K562 (cell line): Measurements from ENCODE around the gene HK2. TPM values are rescaled to one million over a fixed set of nuclear protein-coding genes. Genes with fewer than 3 reads are reported as not detected.

Experiments used
- KDM1A ChIP-seq, 2 experiments: fragments of 450-650 bp; IDR thresholded peaks; 2 replicates each; pipeline ENCODE4 v1.6.1; 2016; ENCODE audit warnings: mild to moderate bottlenecking in 2 of 2
- MYC ChIP-seq, 2 experiments: fragments of 250-450 bp in 1 of 2; sonication (Bioruptor Pico) in 1 of 2; IDR thresholded peaks; 2 replicates each; pipeline versions ENCODE4 v1.5.1 to v1.6.1; 2012 to 2021; ENCODE audit warnings: low read depth in 2 of 2, borderline replicate concordance in 1 of 2, improper control_type of control experiment in 1 of 2, low read length in 1 of 2, mild to moderate bottlenecking in 1 of 2, moderate library complexity in 1 of 2
- NRF1 ChIP-seq, 2 experiments: fragments of 450-650 bp; IDR thresholded peaks in 1 of 2; conservative IDR thresholded peaks in 1 of 2; 2 replicates each; pipeline ENCODE4 v1.6.1; 2014; ENCODE audit warnings: mild to moderate bottlenecking in 2 of 2
- RB1 ChIP-seq: fragments of 450-650 bp; IDR thresholded peaks from 2 replicates; pipeline ENCODE4 v1.6.1; 2017; ENCODE audit warnings: low read depth, mild to moderate bottlenecking
- RBFOX2 ChIP-seq: fragments of 200-400 bp; formaldehyde crosslinking; IDR thresholded peaks from 2 replicates; pipeline ENCODE4 v1.6.1; 2017; ENCODE audit warnings: low read depth, mild to moderate bottlenecking, low read length, moderate library complexity
- SAFB ChIP-seq: fragments of 200-400 bp; formaldehyde crosslinking; IDR thresholded peaks from 2 replicates; pipeline ENCODE4 v1.6.1; 2017; ENCODE audit warnings: low read depth, low read length, borderline replicate concordance
- SLC30A9 ChIP-seq: fragments of 250-450 bp; sonication (Bioruptor Pico); IDR thresholded peaks from 2 replicates; pipeline ENCODE4 v1.8.0; 2022; ENCODE audit warnings: mild to moderate bottlenecking, moderate library complexity
- TAF1 ChIP-seq: IDR thresholded peaks from 2 replicates; pipeline ENCODE4 v1.6.1; 2011; ENCODE audit warnings: mild to moderate bottlenecking, low read length, moderate library complexity; ENCODE audit not compliant: insufficient read depth, control insufficient read depth, severe bottlenecking; ENCODE audit errors: extremely low read depth
- ZFP30 ChIP-seq: fragments of 250-450 bp; sonication (Bioruptor Pico); IDR thresholded peaks from 2 replicates; pipeline ENCODE4 v1.8.0; 2022; ENCODE audit warnings: moderate library complexity, mild to moderate bottlenecking, inconsistent platforms, borderline replicate concordance
- polyA plus RNA-seq, 8 experiments: library from polyadenylated mRNA; depleted of rRNA in 4 of 8; stranded (reverse) in 5 of 8; unstranded in 3 of 8; fragments of >200 nt; fragmentation: Nextera tagmentation in 2 of 8; fragmentation: Illumina TruSeq in 1 of 8; extraction: Ambion mirVana in 2 of 8; extraction: Trizol in 1 of 8; gene quantifications; 2 replicates each; pipeline versions ENCODE4 v1.2.1 to v1.2.3, GENCODE V29; 2011 to 2014; ENCODE audit warnings: inconsistent platforms in 1 of 8, missing spikeins in 1 of 8
- total RNA-seq, 7 experiments: library from RNA; depleted of rRNA in 6 of 7; stranded (reverse); fragments of >200 nt in 6 of 7; fragmentation: Illumina TruSeq in 2 of 7; extraction: Trizol in 2 of 7; gene quantifications; 2 replicates each; pipeline versions ENCODE4 v1.2.1 to v1.2.3, GENCODE V29; 2011 to 2021; ENCODE audit warnings: low replicate concordance in 1 of 7
- TF ChIP-seq, protein P1 (sequence below): sonication (generic); formaldehyde crosslinking; IDR thresholded peaks from 2 replicates; pipeline ENCODE4 v1.8.0; 2023; ENCODE audit warnings: missing genetic modification reagents, mild to moderate bottlenecking, borderline replicate concordance
- TF ChIP-seq, protein P2 (sequence below): fragments of 250-450 bp; sonication (Bioruptor Pico); IDR thresholded peaks from 2 replicates; pipeline ENCODE4 v1.8.0; 2022; ENCODE audit warnings: inconsistent platforms, mild to moderate bottlenecking, moderate library complexity, borderline replicate concordance
- TF ChIP-seq, protein P3 (sequence below): IDR thresholded peaks from 3 replicates; pipeline ENCODE4 v1.6.1; 2011; ENCODE audit warnings: borderline replicate concordance, mild to moderate bottlenecking; ENCODE audit not compliant: insufficient read length, insufficient read depth
- TF ChIP-seq, protein P4 (sequence below): sonication (generic); formaldehyde crosslinking; IDR thresholded peaks from 2 replicates; pipeline ENCODE4 v1.8.1; 2023; ENCODE audit warnings: mild to moderate bottlenecking, missing genetic modification reagents, moderate library complexity
- TF ChIP-seq, protein P5 (sequence below): fragments of 450-650 bp; IDR thresholded peaks from 2 replicates; pipeline ENCODE4 v1.6.1; 2016

Gene HK2
- total and polyA plus RNA-seq, 9 of the 15 experiments (the other 6 are each of a cell fraction or from before 2014, with no cell fraction given): 4.7 to 56.0 (median 19.9) TPM

DNA sequence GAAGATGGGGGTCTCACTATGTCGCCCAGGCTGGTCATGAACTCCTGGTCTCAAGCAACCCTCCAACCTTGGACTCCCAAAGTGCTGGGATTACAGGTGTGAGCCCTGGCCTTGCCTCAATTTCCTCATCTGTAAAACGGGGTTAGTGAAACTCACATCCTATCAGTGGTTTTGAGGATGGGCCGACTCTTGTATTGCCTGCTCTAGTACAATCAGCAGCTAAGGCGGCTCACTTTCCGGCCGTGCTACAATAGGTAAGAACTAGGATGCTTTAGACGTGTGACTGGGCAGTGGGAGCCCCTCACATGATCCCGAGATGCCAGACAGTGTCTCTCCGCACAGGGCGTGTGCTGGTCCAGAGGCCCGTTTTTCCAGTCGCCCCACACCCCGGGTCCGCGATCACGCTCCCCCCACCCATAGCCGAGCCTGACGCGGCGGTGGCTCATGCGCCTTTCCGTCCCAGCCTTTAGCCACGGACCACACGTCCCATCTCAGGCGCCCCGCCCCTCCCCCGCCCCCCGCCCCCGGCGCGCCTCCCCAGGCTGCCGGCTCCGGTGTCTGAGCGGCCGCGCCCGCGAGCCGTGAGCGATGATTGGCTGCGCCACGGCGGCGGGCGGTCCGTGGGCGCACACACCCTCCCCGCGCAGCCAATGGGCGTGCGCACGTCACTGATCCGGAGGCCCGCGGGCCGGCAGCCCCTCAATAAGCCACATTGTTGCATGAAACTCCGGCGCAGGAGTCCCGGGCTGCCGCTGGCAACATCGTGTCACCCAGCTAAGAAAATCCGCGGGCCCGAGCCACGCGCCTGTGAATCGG, at the start of gene HK2 (continued):
- TF ChIP-seq, protein P1, sequence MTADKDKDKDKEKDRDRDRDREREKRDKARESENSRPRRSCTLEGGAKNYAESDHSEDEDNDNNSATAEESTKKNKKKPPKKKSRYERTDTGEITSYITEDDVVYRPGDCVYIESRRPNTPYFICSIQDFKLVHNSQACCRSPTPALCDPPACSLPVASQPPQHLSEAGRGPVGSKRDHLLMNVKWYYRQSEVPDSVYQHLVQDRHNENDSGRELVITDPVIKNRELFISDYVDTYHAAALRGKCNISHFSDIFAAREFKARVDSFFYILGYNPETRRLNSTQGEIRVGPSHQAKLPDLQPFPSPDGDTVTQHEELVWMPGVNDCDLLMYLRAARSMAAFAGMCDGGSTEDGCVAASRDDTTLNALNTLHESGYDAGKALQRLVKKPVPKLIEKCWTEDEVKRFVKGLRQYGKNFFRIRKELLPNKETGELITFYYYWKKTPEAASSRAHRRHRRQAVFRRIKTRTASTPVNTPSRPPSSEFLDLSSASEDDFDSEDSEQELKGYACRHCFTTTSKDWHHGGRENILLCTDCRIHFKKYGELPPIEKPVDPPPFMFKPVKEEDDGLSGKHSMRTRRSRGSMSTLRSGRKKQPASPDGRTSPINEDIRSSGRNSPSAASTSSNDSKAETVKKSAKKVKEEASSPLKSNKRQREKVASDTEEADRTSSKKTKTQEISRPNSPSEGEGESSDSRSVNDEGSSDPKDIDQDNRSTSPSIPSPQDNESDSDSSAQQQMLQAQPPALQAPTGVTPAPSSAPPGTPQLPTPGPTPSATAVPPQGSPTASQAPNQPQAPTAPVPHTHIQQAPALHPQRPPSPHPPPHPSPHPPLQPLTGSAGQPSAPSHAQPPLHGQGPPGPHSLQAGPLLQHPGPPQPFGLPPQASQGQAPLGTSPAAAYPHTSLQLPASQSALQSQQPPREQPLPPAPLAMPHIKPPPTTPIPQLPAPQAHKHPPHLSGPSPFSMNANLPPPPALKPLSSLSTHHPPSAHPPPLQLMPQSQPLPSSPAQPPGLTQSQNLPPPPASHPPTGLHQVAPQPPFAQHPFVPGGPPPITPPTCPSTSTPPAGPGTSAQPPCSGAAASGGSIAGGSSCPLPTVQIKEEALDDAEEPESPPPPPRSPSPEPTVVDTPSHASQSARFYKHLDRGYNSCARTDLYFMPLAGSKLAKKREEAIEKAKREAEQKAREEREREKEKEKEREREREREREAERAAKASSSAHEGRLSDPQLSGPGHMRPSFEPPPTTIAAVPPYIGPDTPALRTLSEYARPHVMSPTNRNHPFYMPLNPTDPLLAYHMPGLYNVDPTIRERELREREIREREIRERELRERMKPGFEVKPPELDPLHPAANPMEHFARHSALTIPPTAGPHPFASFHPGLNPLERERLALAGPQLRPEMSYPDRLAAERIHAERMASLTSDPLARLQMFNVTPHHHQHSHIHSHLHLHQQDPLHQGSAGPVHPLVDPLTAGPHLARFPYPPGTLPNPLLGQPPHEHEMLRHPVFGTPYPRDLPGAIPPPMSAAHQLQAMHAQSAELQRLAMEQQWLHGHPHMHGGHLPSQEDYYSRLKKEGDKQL (CRISPR knock-in tag): no peak
- 0 out of 2 replicates have a peak, but pooled peaks have one; percentile 21 for TF ChIP-seq MYC (IDR thresholded peaks at IDR 0.05; ENCODE audit: low read depth, low read length)
- no peak for TF ChIP-seq MYC (CRISPR knock-in tag; IDR thresholded peaks at IDR 0.05; ENCODE audit: borderline replicate concordance, low read depth)
- TF ChIP-seq SAFB: 0 out of 2 replicates have a peak, but pooled peaks have one; percentile 56
- TF ChIP-seq, protein P2, sequence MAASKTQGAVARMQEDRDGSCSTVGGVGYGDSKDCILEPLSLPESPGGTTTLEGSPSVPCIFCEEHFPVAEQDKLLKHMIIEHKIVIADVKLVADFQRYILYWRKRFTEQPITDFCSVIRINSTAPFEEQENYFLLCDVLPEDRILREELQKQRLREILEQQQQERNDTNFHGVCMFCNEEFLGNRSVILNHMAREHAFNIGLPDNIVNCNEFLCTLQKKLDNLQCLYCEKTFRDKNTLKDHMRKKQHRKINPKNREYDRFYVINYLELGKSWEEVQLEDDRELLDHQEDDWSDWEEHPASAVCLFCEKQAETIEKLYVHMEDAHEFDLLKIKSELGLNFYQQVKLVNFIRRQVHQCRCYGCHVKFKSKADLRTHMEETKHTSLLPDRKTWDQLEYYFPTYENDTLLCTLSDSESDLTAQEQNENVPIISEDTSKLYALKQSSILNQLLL (CRISPR knock-in tag): no peak
- TF ChIP-seq RBFOX2: peak; percentile 73
- TF ChIP-seq, protein P3, sequence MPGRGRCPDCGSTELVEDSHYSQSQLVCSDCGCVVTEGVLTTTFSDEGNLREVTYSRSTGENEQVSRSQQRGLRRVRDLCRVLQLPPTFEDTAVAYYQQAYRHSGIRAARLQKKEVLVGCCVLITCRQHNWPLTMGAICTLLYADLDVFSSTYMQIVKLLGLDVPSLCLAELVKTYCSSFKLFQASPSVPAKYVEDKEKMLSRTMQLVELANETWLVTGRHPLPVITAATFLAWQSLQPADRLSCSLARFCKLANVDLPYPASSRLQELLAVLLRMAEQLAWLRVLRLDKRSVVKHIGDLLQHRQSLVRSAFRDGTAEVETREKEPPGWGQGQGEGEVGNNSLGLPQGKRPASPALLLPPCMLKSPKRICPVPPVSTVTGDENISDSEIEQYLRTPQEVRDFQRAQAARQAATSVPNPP: no peak
- TF ChIP-seq RB1: peak; percentile 22; the same call in 1 of the 2 replicates
- TF ChIP-seq KDM1A (IDR thresholded peaks at IDR 0.05): peak in 1 of 2 experiments; percentile 45; a peak in 2 of 4 replicates
- TF ChIP-seq NRF1 (conservative IDR thresholded peaks at IDR 0.05 in 1 of 2, IDR thresholded peaks at IDR 0.05 in 1 of 2): peak; percentile 88 to 90
- TF ChIP-seq, protein P4, sequence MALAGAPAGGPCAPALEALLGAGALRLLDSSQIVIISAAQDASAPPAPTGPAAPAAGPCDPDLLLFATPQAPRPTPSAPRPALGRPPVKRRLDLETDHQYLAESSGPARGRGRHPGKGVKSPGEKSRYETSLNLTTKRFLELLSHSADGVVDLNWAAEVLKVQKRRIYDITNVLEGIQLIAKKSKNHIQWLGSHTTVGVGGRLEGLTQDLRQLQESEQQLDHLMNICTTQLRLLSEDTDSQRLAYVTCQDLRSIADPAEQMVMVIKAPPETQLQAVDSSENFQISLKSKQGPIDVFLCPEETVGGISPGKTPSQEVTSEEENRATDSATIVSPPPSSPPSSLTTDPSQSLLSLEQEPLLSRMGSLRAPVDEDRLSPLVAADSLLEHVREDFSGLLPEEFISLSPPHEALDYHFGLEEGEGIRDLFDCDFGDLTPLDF (CRISPR knock-in tag): peak; percentile 30; the same call in 1 of the 2 replicates
- no peak for TF ChIP-seq ZFP30
- TF ChIP-seq, protein P5, sequence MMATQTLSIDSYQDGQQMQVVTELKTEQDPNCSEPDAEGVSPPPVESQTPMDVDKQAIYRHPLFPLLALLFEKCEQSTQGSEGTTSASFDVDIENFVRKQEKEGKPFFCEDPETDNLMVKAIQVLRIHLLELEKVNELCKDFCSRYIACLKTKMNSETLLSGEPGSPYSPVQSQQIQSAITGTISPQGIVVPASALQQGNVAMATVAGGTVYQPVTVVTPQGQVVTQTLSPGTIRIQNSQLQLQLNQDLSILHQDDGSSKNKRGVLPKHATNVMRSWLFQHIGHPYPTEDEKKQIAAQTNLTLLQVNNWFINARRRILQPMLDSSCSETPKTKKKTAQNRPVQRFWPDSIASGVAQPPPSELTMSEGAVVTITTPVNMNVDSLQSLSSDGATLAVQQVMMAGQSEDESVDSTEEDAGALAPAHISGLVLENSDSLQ: 0 out of 2 replicates have a peak, but pooled peaks have one; percentile 23
- TF ChIP-seq TAF1: peak; percentile 75
- no peak for TF ChIP-seq SLC30A9 (CRISPR knock-in tag)
